ENCODE measurements around the gene SDC3. TPM values are rescaled to one million over a fixed set of nuclear protein-coding genes. Genes with fewer than 3 reads are reported as not detected.

SDC3 gene
- total and polyA plus RNA-seq, 2 donors (not counting 1 experiment from before 2014, with no cell fraction given), result 13.7 to 32.9 TPM

DNA sequence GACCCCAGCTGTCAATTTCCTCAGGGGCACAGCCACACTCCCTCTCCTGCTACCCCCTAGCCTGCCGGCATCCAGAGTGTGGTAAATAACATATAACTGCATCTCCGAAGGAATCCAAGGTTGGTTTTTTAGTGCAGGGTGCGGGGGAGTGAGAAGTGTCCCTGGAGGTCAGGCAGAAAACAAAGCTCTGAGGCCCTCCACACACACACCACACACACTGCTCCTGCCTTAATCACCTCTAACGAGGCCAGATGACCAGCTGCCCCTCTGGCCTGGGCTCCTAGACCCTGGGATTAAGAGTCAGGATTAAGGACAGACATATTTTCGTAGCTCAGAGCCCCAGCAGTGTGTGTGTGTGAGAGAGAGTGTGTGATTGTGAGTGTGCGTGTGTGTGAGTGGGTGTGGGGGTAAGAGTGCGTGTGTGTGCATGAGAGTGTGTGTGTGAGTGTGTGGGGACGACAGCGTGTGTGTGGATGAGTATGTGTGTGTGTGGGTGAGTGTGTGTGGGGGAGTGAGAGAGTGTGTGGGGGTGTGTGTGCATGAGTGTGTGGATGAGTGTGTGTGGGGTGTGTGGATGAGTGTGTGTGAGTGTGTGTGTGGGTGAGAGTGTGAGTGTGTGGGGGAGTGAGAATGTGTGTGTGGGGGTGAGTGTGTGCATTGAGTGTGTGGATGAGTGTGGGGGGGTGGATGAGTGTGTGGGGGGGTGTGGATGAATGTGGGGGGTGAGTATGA lies 14.6 kb downstream of the SDC3 start:
- Histone ChIP-seq H4K20me1 (ENCODE audit: control insufficient read depth, extremely low read depth, insufficient read depth, low read length) (no peaks in the 10 kb centered on the region), H3K4me2 (ENCODE audit: extremely low read depth, insufficient read depth, low read length) (no peak overlapping the region)
- TF ChIP-seq, protein P1, sequence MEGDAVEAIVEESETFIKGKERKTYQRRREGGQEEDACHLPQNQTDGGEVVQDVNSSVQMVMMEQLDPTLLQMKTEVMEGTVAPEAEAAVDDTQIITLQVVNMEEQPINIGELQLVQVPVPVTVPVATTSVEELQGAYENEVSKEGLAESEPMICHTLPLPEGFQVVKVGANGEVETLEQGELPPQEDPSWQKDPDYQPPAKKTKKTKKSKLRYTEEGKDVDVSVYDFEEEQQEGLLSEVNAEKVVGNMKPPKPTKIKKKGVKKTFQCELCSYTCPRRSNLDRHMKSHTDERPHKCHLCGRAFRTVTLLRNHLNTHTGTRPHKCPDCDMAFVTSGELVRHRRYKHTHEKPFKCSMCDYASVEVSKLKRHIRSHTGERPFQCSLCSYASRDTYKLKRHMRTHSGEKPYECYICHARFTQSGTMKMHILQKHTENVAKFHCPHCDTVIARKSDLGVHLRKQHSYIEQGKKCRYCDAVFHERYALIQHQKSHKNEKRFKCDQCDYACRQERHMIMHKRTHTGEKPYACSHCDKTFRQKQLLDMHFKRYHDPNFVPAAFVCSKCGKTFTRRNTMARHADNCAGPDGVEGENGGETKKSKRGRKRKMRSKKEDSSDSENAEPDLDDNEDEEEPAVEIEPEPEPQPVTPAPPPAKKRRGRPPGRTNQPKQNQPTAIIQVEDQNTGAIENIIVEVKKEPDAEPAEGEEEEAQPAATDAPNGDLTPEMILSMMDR (conservative IDR thresholded peaks at IDR 0.05 in 1 of 2, IDR thresholded peaks at IDR 0.05 in 1 of 2; ENCODE audit: low read depth in 1 of 2, low read length in 2 of 2), result no peak
- TF ChIP-seq EZH2 (IDR thresholded peaks at IDR 0.05; ENCODE audit: low read length, missing control alignments), result no peak

DNA sequence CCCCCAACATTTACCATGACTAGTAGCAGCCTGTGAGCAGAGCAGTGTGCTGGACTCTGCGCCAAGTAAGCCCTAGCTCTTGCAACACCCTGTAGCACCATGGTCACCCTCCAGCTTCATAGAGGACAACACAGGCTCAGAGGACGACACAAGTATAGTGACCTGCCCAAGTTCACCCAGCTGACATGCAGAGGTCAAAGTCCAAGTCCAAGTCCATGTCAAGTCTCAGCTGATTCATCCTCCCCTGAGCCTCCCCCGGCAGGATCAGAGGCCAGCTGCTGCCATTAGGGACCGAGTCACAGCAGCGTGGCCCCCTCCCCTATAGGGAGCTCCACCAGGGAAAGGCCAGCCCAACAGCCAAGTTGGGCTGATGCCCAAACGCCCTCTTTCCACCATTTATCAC lies 15.9 kb downstream of the SDC3 start:
- H3K4me2 ChIP-seq (ENCODE audit: extremely low read depth, insufficient read depth, low read length), result no peak overlapping the region
- H3K79me2 ChIP-seq (ENCODE audit: control insufficient read depth, insufficient read depth, low read length), result peaks cover 2% of the 10 kb centered on the region
- H3K4me1 ChIP-seq (ENCODE audit: control insufficient read depth, extremely low read depth, insufficient read depth, low read length), result peaks cover 13% of the 10 kb centered on the region
- H3K9ac ChIP-seq (ENCODE audit: insufficient read depth, low read length), result no peak overlapping the region
- no peak overlapping the region for H2AFZ ChIP-seq (ENCODE audit: low read length)
- H4K20me1 ChIP-seq (ENCODE audit: control insufficient read depth, extremely low read depth, insufficient read depth, low read length), result no peaks in the 10 kb centered on the region
- H3K27me3 ChIP-seq (ENCODE audit: control insufficient read depth, insufficient read depth, low read length), result no peaks in the 10 kb centered on the region
- H3K4me3 ChIP-seq (replicated peaks in 1 of 4; ENCODE audit: control extremely low read depth in 1 of 4, insufficient read depth in 1 of 4, low read depth in 3 of 4, low read length in 4 of 4), result no peak overlapping the region
- DNase-seq (ENCODE audit: low read depth in 2 of 2), result no peak
- H3K27ac ChIP-seq (ENCODE audit: insufficient read depth, low read length), result no peak overlapping the region
- no peaks in the 10 kb centered on the region for H3K36me3 ChIP-seq (ENCODE audit: control insufficient read depth, insufficient read depth, low read length)
- no peak for TF ChIP-seq EZH2 (IDR thresholded peaks at IDR 0.05; ENCODE audit: low read length, missing control alignments)
- TF ChIP-seq, protein P1 (conservative IDR thresholded peaks at IDR 0.05 in 1 of 2, IDR thresholded peaks at IDR 0.05 in 1 of 2; ENCODE audit: low read depth in 1 of 2, low read length in 2 of 2), result no peak
- no peaks in the 10 kb centered on the region for H3K9me3 ChIP-seq (ENCODE audit: control insufficient read depth, insufficient read depth, low read depth, low read length)

More for the DNA sequence above, 14.6 kb downstream of the SDC3 start:
- H3K9me3 ChIP-seq (ENCODE audit: control insufficient read depth, insufficient read depth, low read depth, low read length), result no peaks in the 10 kb centered on the region
- H3K9ac ChIP-seq (ENCODE audit: insufficient read depth, low read length), result no peak overlapping the region
- H3K27me3 ChIP-seq (ENCODE audit: control insufficient read depth, insufficient read depth, low read length), result no peaks in the 10 kb centered on the region
- H3K36me3 ChIP-seq (ENCODE audit: control insufficient read depth, insufficient read depth, low read length), result no peaks in the 10 kb centered on the region
- no peak overlapping the region for H3K4me3 ChIP-seq (replicated peaks in 1 of 4; ENCODE audit: control extremely low read depth in 1 of 4, insufficient read depth in 1 of 4, low read depth in 3 of 4, low read length in 4 of 4)
- H3K27ac ChIP-seq (ENCODE audit: insufficient read depth, low read length), result no peak overlapping the region
- peaks cover 2% of the 10 kb centered on the region for H3K79me2 ChIP-seq (ENCODE audit: control insufficient read depth, insufficient read depth, low read length)
- no peak overlapping the region for H2AFZ ChIP-seq (ENCODE audit: low read length)
- peaks cover 3% of the 10 kb centered on the region for H3K4me1 ChIP-seq (ENCODE audit: control insufficient read depth, extremely low read depth, insufficient read depth, low read length)
- DNase-seq (ENCODE audit: low read depth in 2 of 2), result no peak

DNA sequence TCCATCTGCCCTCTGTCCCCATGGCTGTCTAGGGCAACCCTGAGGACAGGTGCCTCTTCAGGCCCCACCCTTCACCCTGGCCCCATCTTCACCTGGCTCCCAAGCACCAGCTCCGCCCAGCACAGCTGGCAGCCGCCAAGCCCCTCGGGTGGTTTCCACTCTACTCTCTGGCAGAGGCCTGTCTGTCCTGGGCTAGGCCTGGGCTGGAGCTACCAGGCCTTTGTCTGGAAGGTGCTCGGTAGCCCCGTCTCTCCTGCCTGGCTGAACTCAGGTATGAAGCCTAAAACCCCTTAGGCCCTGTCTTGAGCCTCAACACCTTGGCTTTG lies 17.4 kb downstream of the SDC3 start:
- DNase-seq (ENCODE audit: low read depth in 2 of 2), result no peak
- no peak for TF ChIP-seq EZH2 (IDR thresholded peaks at IDR 0.05; ENCODE audit: low read length, missing control alignments)
- TF ChIP-seq, protein P1 (conservative IDR thresholded peaks at IDR 0.05 in 1 of 2, IDR thresholded peaks at IDR 0.05 in 1 of 2; ENCODE audit: low read depth in 1 of 2, low read length in 2 of 2), result no peak
- H3K4me3 ChIP-seq (replicated peaks in 1 of 4; ENCODE audit: control extremely low read depth in 1 of 4, insufficient read depth in 1 of 4, low read depth in 3 of 4, low read length in 4 of 4), result no peak overlapping the region
- H3K9ac ChIP-seq (ENCODE audit: insufficient read depth, low read length), result no peak overlapping the region
- no peaks in the 10 kb centered on the region for H3K27me3 ChIP-seq (ENCODE audit: control insufficient read depth, insufficient read depth, low read length)
- peaks cover 16% of the 10 kb centered on the region for H3K4me1 ChIP-seq (ENCODE audit: control insufficient read depth, extremely low read depth, insufficient read depth, low read length)
- H3K36me3 ChIP-seq (ENCODE audit: control insufficient read depth, insufficient read depth, low read length), result no peaks in the 10 kb centered on the region
- no peaks in the 10 kb centered on the region for H3K9me3 ChIP-seq (ENCODE audit: control insufficient read depth, insufficient read depth, low read depth, low read length)
- no peaks in the 10 kb centered on the region for H4K20me1 ChIP-seq (ENCODE audit: control insufficient read depth, extremely low read depth, insufficient read depth, low read length)
- H3K79me2 ChIP-seq (ENCODE audit: control insufficient read depth, insufficient read depth, low read length), result peaks cover 2% of the 10 kb centered on the region
- no peak overlapping the region for H3K27ac ChIP-seq (ENCODE audit: insufficient read depth, low read length)
- no peak overlapping the region for H2AFZ ChIP-seq (ENCODE audit: low read length)
- H3K4me2 ChIP-seq (ENCODE audit: extremely low read depth, insufficient read depth, low read length), result no peak overlapping the region

All from fibroblast of lung (primary cell).